NCI-H2171 treated with DMSO at 0.1 percent for 48 hours (cell line): Measurements from ENCODE around the gene RPL6.

Experiments
- DNase-seq: peaks from one replicate; lab custom pipeline; 2025; lab: John Stamatoyannopoulos, UW

The RPL6 gene

GRCh38 chr12:112380663-112381405 is 28.6 kb downstream of the RPL6 start:
- DNase-seq, result no peak

DNA sequence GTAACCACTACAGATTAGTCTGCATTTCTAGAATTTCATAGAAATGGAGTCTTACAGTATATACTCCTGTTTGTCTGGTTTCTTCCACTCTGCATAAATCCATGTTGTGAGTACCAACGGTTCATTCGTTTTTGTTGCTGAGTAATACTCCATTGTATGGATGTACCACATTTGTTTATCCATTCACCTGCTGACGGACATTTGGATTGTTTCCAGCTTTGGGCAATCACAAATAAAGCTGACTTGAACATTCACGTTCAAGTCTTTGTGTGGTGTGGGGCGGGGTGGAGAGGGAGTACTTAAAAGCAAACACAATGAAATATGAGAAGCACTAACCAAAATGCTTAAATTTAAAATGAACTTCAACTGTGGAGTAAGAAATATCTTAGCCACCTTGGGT is 34.3 kb downstream of the RPL6 start:
- no peak for DNase-seq

DNA sequence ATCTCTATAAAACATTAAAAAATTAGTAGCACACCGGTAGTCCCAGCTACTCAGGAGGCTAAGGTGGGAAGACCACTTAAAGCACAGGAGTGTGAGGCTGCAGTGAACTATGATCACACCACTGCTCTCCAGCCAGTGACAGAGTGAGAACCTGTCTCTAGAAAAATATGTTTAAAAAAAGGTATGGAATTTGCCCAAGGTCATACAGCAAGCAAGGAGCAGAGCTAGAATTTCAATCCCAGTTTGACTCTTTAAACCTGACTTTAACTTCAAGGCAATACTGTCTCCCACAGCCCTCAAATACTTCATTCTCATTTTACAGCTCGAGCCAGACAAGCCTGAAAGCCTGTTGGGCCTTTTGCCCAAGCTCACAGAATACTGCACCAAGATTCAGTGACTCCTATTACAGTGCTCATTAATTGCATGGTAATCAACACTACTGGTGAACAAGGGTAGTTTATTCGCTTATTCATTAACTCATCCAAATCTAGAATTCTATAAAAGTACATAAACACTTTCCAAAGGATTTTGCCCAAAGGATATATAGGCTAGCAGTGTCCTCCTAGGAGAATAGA is 35.2 kb downstream of the RPL6 start:
- DNase-seq, result no peak

DNA sequence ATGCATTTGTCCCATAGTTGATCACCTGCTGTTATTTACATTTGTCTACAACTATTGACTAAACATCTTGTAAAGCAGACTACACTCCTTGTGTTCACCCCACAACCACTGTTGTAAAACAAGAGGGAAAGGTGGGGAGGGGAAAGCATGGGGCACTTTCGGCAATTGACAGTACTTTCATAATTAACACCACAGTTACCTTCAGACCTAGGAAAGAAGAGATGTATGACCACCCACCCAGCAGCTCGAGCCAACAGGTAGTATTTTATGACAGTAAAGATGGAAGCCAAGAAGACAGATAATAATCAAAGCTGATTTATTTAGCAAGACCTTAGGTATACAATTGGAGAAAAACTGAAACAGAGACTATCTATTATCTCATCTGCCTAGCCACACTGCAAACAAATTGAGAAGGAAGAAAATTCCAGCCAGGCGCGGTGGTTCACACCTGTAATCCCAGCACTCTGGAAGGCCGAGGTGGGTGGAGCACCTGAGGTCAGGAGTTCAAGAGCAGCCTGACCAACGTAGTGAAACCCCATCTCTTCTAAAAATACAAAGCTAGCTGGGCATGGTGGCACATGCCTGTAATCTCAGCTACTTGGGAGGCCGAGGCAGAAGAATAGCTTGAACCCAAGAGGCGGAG is 38.4 kb downstream of the RPL6 start:
- no peak for DNase-seq

DNA sequence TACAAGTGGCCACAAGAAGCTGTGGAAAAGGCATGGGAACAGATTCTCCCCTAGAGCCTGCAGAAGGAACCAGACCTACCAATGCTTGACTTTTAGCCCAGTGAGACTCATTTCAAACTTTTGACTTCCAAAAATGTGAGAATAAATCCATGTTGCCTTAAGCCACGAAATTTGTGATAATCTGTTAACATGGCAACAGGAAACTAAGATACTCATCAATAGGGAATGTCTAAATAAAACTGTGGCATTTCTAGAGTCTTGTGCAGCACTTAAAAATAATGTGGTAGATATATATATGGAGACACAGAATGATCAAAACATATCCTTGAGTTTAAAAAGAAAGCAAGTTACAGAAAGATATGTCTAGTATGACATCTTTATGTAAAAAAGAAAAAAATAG is 39.2 kb downstream of the RPL6 start:
- DNase-seq, result no peak

GRCh38 chr12:112368856-112369255 is 40.5 kb downstream of the RPL6 start:
- no peak for DNase-seq

GRCh38 chr12:112367965-112368364 is 41.4 kb downstream of the RPL6 start:
- no peak for DNase-seq

DNA sequence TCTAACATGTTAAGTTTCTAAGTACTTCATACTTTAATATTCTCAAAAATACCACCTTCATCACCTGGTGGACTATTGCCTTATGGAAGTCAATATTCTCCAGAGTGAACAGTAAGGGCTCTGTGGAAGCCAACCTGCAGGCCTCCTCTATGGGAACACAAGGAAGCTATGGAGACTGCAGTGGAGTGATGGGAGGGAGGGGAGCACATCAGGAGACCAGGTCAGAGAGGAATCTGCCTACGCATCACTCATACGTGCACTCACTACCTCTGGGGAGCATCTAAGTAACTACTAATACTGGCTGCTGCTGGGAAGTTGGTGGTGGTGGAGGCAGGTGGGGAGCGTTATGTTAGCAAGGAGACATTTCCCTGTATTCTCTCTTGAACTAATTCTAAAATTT is 47.1 kb downstream of the RPL6 start:
- DNase-seq, result no peak

DNA sequence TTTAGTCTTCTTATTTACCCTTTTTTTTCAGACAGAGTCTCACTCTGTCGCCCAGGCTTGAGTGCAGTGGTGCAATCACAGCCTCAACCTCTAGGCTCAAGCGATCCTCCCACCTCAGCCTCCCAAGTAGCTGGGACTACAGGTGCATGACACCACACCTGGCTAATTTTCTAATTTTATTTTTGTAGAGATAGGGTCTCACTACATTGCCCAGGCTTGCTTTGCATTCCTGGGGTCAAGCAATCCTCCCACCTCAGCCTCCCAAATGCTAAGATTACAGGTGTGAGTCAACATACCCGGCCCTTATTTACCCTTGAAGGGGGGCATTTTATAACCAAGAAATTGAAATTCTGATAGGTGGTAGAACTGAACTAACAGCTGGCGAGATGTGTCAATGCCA is 48.1 kb downstream of the RPL6 start:
- DNase-seq, result no peak

DNA sequence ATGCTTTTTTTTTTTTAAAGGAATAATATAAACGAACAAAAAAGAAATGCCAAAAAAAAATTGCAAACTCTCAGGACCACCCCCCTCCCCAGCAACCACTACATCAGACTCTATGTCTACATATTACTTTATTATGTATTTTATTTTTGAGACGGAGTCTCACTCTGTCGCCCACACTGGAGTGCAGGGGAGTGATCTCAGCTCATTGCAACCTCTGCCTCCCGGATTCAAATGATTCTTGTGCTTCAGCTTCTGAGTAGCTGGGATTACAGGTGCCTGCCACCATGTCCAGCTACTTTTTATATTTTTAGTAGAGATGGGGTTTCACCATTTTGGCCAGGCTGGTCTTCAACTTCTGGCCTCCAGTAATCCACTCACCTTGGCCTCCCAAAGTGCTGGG is 50.1 kb downstream of the RPL6 start:
- no peak for DNase-seq

DNA sequence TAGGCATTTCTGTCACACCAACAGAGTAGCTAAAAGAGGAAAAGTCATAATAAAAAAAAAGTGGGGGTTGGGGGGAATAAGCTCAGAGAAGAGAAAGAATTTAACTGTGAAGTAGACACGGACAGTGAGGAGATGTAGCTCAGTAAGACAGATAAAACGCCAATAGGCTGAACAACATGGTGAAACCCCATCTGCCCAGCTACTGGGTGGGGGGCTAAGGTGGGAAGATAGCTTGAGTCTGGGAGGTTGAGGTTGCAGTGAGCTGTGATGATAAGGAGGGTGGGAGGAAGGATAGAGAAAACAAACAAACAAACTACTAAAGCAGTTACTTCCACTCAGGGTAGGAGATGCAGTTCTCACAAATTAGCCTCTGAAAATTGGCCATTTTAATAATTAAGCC is 52.2 kb downstream of the RPL6 start:
- DNase-seq, result no peak
